ENCODE results near the gene NEDD9. TPM values are rescaled to one million over a fixed set of nuclear protein-coding genes. Genes with fewer than 3 reads are reported as not detected.

Gene NEDD9
- total and polyA plus RNA-seq, 2 of the 4 experiments (the other 2 are of a cell fraction), result 7.6 to 16.5 TPM

GRCh38 chr6:11146117-11146826, 86.2 kb downstream of the NEDD9 start:
- POLR2A ChIA-PET (ENCODE audit: unreplicated experiment), result interaction anchor here (0.6 kb wide), 1 partner anchor 12 kb away, joined by 3 read pairs; no protein-coding TSS in a partner anchor
- Histone ChIP-seq H2AFZ (replicated peaks; ENCODE audit: low read length, poor library complexity) (peak overlapping the region; percentile 65), H3K27ac (ENCODE audit: insufficient read depth, low read length) (no peak overlapping the region), H4K20me1 (ENCODE audit: insufficient read depth, low read length) (no peaks in the 10 kb centered on the region), H3K18ac (ENCODE audit: low read depth, low read length) (no peak overlapping the region), H2BK5ac (ENCODE audit: low read depth, low read length, poor library complexity, severe bottlenecking) (no peak overlapping the region), H3K36me3 (ENCODE audit: control insufficient read depth, insufficient read depth, low read length) (no peaks in the 10 kb centered on the region), H4K5ac (ENCODE audit: low read depth, low read length) (no peak overlapping the region), H2BK15ac (ENCODE audit: low read depth, low read length) (no peak overlapping the region; the same call in 2 of the 3 replicates), H4K8ac (ENCODE audit: low read depth in 2 of 2, low read length in 2 of 2) (no peak overlapping the region), H3K9me1 (ENCODE audit: insufficient read depth, low read length) (no peaks in the 10 kb centered on the region; the same call in 1 of the 2 replicates), H3K9ac (ENCODE audit: low read depth, low read length) (no peak overlapping the region), H3K23ac (ENCODE audit: low read depth, low read length) (no peak overlapping the region), H3K9me3 (ENCODE audit: control insufficient read depth, insufficient read depth, low read length) (no peaks in the 10 kb centered on the region), H3K4ac (ENCODE audit: low read depth, low read length) (no peak overlapping the region; the same call in 1 of the 2 replicates), H4K91ac (ENCODE audit: insufficient read depth, low read depth, low read length) (no peak overlapping the region), H3K56ac (ENCODE audit: extremely low read depth, insufficient read depth, low read length) (no peak overlapping the region), H3K4me1 (ENCODE audit: control insufficient read depth, insufficient read depth, low read length) (peaks cover 3% of the 10 kb centered on the region), H3K27me3 (ENCODE audit: control insufficient read depth, insufficient read depth, low read length) (no peaks in the 10 kb centered on the region), H3K4me2 (ENCODE audit: low read depth, low read length) (no peak overlapping the region), H3K14ac (replicated peaks; ENCODE audit: low read depth, low read length) (no peak overlapping the region), H2AK9ac (replicated peaks; ENCODE audit: low read depth, low read length, poor library complexity) (no peak overlapping the region), H2AK5ac (ENCODE audit: low read depth, low read length) (0 out of 2 replicates have a peak overlapping the region, but pooled peaks have one; percentile 33), H2BK20ac (ENCODE audit: low read depth, low read length) (no peak overlapping the region), H2BK120ac (ENCODE audit: low read depth, low read length) (no peak overlapping the region), H3K4me3 (ENCODE audit: insufficient read depth, low read depth, low read length) (no peak overlapping the region), H3K79me1 (ENCODE audit: low read depth in 1 of 2, low read length in 2 of 2) (peaks cover 0 to 2% of the 10 kb centered on the region in 2 experiments; a peak in 1 of 4 replicates)
- DNase-seq (no peak), ATAC-seq (ENCODE audit: low read depth) (no peak)
- CTCF ChIA-PET, result no interaction called here
- dilution Hi-C loops (cut with HindIII; ENCODE audit: low sequenced_read_pairs, unreplicated experiment) (no loop called here), in situ Hi-C loops (cut with MboI; ENCODE audit: low sequenced_read_pairs) (no loop called here), intact Hi-C loops (cut with micrococcal nuclease) (no loop called here)
- BruUV-seq (replicated peaks), result no TSS peak
- WGBS, 2 experiments (ENCODE audit: extremely low coverage in 2 of 2, insufficient read length in 1 of 2), result no CpG with 5 or more reads among the region's 4 CpGs
- TF ChIP-seq, protein P1, sequence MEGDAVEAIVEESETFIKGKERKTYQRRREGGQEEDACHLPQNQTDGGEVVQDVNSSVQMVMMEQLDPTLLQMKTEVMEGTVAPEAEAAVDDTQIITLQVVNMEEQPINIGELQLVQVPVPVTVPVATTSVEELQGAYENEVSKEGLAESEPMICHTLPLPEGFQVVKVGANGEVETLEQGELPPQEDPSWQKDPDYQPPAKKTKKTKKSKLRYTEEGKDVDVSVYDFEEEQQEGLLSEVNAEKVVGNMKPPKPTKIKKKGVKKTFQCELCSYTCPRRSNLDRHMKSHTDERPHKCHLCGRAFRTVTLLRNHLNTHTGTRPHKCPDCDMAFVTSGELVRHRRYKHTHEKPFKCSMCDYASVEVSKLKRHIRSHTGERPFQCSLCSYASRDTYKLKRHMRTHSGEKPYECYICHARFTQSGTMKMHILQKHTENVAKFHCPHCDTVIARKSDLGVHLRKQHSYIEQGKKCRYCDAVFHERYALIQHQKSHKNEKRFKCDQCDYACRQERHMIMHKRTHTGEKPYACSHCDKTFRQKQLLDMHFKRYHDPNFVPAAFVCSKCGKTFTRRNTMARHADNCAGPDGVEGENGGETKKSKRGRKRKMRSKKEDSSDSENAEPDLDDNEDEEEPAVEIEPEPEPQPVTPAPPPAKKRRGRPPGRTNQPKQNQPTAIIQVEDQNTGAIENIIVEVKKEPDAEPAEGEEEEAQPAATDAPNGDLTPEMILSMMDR (conservative IDR thresholded peaks at IDR 0.05; ENCODE audit: low read depth, low read length), result no peak
- TF ChIP-seq NFE2L2 (IDR thresholded peaks at IDR 0.05; ENCODE audit: low read depth, low read length) (no peak), FOS (IDR thresholded peaks at IDR 0.05; ENCODE audit: low read depth, low read length) (no peak), ELK1 (IDR thresholded peaks at IDR 0.05; ENCODE audit: borderline replicate concordance, low read depth, low read length) (no peak), CHD1 (IDR thresholded peaks at IDR 0.05; ENCODE audit: low read depth, low read length) (no peak), RCOR1 (IDR thresholded peaks at IDR 0.05; ENCODE audit: insufficient replicate concordance, low read length) (no peak), BHLHE40 (IDR thresholded peaks at IDR 0.05; ENCODE audit: low read depth, low read length) (no peak), SMC3 (IDR thresholded peaks at IDR 0.05; ENCODE audit: low read depth, low read length) (no peak), MXI1 (IDR thresholded peaks at IDR 0.05; ENCODE audit: borderline replicate concordance, low read depth, low read length) (no peak), USF2 (IDR thresholded peaks at IDR 0.05; ENCODE audit: low read depth, low read length) (no peak), POLR2A (IDR thresholded peaks at IDR 0.05; ENCODE audit: low read depth, low read length) (no peak), MAZ (IDR thresholded peaks at IDR 0.05; ENCODE audit: borderline replicate concordance, low read depth, low read length) (no peak), RFX5 (IDR thresholded peaks at IDR 0.05; ENCODE audit: low read depth, low read length) (no peak), MAFK (IDR thresholded peaks at IDR 0.05; ENCODE audit: low read depth, low read length) (no peak), CEBPB (IDR thresholded peaks at IDR 0.05; ENCODE audit: low read depth, low read length) (no peak)

All from IMR-90 (cell line).